Measurements from ENCODE around the gene CCDC197. TPM values are rescaled to one million over a fixed set of nuclear protein-coding genes. Genes with fewer than 3 reads are reported as not detected.

CCDC197 gene
- total RNA-seq, 1 donor from 2014 or later: not detected

DNA sequence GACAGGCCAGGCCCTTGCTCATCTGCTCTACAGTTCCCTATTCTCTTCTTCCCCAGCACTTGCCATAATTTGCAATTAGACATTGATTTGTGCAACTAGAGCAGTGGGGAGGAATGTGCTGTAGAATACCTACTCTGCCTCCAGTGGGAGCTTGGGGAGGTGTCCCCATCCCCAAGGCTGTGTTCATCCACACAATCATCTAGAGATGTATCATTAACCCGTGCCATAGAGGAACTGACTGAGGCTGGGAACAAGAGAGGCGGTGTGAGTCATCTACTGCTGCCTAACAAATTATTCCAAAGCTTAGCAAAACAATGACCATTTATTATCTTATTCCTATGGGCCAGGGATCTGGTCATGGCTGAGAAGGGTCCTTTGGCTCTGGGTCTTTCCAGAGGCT is 23.9 kb downstream of the CCDC197 start:
- Histone ChIP-seq H3K27ac (no peak overlapping the region), H3K27me3 (no peaks in the 10 kb centered on the region), H3K36me3 (no peaks in the 10 kb centered on the region), H3K4me3 (no peak overlapping the region), H3K9me3 (no peaks in the 10 kb centered on the region), H3K4me1 (peaks cover 4% of the 10 kb centered on the region)
- ATAC-seq (peak; percentile 36), DNase-seq (no peak)
- TF ChIP-seq, protein P1, sequence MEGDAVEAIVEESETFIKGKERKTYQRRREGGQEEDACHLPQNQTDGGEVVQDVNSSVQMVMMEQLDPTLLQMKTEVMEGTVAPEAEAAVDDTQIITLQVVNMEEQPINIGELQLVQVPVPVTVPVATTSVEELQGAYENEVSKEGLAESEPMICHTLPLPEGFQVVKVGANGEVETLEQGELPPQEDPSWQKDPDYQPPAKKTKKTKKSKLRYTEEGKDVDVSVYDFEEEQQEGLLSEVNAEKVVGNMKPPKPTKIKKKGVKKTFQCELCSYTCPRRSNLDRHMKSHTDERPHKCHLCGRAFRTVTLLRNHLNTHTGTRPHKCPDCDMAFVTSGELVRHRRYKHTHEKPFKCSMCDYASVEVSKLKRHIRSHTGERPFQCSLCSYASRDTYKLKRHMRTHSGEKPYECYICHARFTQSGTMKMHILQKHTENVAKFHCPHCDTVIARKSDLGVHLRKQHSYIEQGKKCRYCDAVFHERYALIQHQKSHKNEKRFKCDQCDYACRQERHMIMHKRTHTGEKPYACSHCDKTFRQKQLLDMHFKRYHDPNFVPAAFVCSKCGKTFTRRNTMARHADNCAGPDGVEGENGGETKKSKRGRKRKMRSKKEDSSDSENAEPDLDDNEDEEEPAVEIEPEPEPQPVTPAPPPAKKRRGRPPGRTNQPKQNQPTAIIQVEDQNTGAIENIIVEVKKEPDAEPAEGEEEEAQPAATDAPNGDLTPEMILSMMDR (IDR thresholded peaks at IDR 0.05): no peak
- intact Hi-C loops (cut with DNase I): no loop called here

- no peaks in the 10 kb centered on the region for H3K27me3 ChIP-seq
- DNase-seq (no peak), ATAC-seq (no peak)
- no peak overlapping the region for H3K27ac ChIP-seq
- no peaks in the 10 kb centered on the region for H3K9me3 ChIP-seq
- no peak overlapping the region for H3K4me3 ChIP-seq
- intact Hi-C loops (cut with DNase I): no loop called here
- H3K36me3 ChIP-seq: no peaks in the 10 kb centered on the region
- TF ChIP-seq, protein P1 (IDR thresholded peaks at IDR 0.05): no peak
- peaks cover 4% of the 10 kb centered on the region for H3K4me1 ChIP-seq
Observed at GRCh38 chr14:94021416-94022157, 24.5 kb downstream of the CCDC197 start.

DNA sequence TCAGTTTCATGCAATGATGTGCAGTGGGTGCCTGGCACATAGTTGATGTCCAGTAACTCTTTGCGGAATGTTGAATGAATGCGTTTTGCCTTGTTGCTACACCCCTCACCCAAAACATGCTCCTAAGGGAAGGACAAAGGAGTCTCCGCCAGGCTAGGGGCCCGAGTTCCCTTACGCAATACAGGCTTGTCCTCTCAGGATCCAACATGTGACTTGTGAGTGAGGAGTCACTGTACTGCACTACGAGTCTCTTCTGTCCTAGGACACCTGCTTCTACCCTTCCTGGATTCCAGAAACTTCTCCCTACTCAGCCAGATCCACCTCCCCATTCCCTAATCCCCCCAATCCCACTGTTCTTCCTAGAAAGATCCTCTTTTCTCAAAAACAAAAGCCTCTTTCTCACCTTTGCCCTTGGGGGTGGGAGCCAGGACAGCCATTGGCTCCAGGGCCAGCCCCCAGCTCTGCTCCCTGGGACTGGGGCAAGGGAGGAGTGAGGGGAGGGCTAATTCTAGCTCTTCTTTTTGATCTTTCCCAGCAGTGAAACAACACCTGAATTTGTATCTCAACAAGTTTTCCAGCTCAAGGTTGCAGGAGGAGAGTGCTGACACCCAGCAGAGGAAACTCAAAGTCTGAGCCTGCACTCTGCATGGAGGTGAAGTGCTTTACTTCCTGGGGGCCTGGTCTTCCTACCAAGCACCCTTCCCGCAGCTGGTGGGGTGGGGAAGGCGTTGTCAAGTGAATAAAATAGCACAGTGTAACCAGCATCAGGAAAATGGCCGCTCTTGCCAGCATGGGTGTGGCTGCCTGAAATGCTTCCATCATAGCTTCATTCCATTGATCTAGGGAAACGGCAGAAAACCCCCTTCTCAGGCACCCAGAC is 25.7 kb downstream of the CCDC197 start:
- Histone ChIP-seq H3K9me3 (no peaks in the 10 kb centered on the region), H3K4me1 (peaks cover 10% of the 10 kb centered on the region), H3K27ac (no peak overlapping the region), H3K4me3 (no peak overlapping the region), H3K36me3 (no peaks in the 10 kb centered on the region), H3K27me3 (no peaks in the 10 kb centered on the region)
- ATAC-seq (no peak), DNase-seq (no peak)
- intact Hi-C loops (cut with DNase I): no loop called here
- TF ChIP-seq, protein P1 (IDR thresholded peaks at IDR 0.05): no peak

- DNase-seq (no peak), ATAC-seq (no peak)
- H3K9me3 ChIP-seq: no peaks in the 10 kb centered on the region
- TF ChIP-seq, protein P1 (IDR thresholded peaks at IDR 0.05): no peak
- H3K4me3 ChIP-seq: no peak overlapping the region
- no peaks in the 10 kb centered on the region for H3K36me3 ChIP-seq
- no peaks in the 10 kb centered on the region for H3K27me3 ChIP-seq
- intact Hi-C loops (cut with DNase I): no loop called here
- H3K27ac ChIP-seq: no peak overlapping the region
- peaks cover 10% of the 10 kb centered on the region for H3K4me1 ChIP-seq
Observed at GRCh38 chr14:94024549-94024948, 27.4 kb downstream of the CCDC197 start.

GRCh38 chr14:94025720-94026119 is 28.6 kb downstream of the CCDC197 start:
- Histone ChIP-seq H3K9me3 (no peaks in the 10 kb centered on the region), H3K4me1 (peaks cover 10% of the 10 kb centered on the region), H3K4me3 (peak overlapping the region; percentile 68), H3K27ac (no peak overlapping the region), H3K36me3 (no peaks in the 10 kb centered on the region), H3K27me3 (no peaks in the 10 kb centered on the region)
- TF ChIP-seq, protein P1 (IDR thresholded peaks at IDR 0.05): no peak
- ATAC-seq: no peak
- intact Hi-C loops (cut with DNase I): no loop called here
- no peak for DNase-seq

All from upper lobe of right lung (tissue), 1 donor.